LNCAP (cell line): ENCODE measurements around the gene FIP1L1.

Experiments
- CTCF ChIP-seq: fragments of 450-650 bp; IDR thresholded peaks from 2 replicates; pipeline ENCODE4 v1.5.1; 2017; ENCODE audit warnings: mild to moderate bottlenecking

The FIP1L1 gene

DNA sequence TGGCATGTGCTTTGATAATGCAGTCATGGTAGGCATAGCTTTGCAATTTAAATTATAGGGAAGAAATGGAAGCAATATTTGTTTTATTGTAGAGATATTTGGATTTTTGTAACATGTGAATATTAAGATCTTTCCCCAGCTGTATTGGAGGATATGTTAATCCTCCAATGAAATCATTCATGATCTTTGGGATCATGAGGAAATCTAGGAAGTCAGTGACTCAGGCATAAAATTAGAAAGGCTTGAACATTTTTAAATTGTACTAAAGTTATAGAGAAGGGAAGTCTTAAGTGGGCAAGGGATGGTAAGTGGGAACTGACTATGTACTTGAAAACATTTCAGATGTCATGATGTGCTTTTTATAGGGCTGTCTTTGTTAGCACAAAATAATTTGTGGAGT lies 46.8 kb downstream of the FIP1L1 start:
- no peak for TF ChIP-seq CTCF

- TF ChIP-seq CTCF: no peak
Observed at GRCh38 chr4:53427366-53427765, 49.9 kb downstream of the FIP1L1 start.

- no peak for TF ChIP-seq CTCF
Observed at GRCh38 chr4:53431052-53431451, 53.6 kb downstream of the FIP1L1 start.

DNA sequence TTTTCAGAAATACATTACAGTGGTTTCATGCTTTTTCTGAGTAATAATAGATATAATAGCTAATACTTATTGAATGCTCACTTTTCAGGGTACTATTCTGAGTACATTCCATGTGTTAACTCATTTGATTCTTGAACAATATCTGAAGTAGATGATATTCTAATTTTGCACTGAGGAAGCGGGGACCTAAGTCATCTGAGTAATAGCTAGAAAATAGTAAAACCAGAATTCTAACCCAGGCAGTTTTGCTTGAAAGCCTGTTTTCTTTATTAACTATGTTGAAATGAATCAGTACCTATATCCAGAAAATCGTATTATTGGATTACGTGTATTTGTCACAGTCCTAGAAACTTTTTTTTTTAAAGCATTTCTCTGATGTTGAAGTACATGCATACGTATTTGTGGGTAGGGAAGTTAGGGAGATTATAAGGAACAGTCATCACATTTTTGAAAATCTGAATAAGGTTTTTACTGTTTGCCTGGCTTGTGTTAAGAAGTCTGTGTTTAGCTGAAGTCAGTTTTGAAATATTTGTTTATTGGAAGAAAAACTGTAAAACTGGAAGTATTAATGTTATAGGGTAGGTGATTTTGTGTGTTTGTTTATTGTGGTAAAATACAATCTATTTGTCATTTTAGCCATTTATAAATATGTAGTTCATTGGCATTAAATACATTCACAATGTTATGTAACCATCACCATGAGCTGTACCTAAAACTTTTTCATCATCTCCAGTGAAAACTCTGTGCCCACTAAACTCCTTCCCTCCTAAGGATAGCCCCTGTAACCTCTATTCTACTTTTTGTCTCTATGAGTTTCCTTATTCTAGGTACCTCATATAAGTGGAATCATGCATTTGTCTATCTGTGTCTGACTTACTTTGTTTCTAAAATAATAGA lies 55.3 kb downstream of the FIP1L1 start:
- TF ChIP-seq CTCF: no peak

GRCh38 chr4:53436251-53436650 lies 58.8 kb downstream of the FIP1L1 start:
- no peak for TF ChIP-seq CTCF

- TF ChIP-seq CTCF: no peak
Observed at GRCh38 chr4:53441564-53441963, 64.1 kb downstream of the FIP1L1 start.

DNA sequence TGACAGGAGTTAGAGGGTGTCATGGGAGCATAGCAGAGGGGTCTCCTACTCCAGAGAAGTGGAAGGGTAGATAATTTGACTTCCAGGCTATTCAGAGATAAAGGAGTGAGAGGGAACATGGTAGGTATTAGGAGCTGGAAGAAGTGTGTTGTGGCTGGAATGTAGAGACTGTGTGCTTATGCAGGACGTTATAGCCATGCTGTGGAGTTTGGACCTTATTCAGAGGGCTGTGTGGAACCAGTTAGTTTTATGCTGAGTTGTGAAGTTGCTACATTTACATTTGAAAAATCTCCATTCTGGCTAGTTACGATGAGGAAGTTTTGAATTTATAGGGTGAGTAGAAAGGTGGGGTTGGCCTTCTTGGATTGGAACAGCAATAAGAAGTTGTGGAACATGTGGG lies 67.5 kb downstream of the FIP1L1 start:
- no peak for TF ChIP-seq CTCF
